GM21786 (cell line): ENCODE data around the gene SLC8A1.

Experiments used
- ATAC-seq: cut with Tn5 transposase; IDR thresholded peaks from one replicate; pipeline ENCODE4 v1.9.1; 2021; ENCODE audit not compliant: unreplicated experiment

Gene SLC8A1

DNA sequence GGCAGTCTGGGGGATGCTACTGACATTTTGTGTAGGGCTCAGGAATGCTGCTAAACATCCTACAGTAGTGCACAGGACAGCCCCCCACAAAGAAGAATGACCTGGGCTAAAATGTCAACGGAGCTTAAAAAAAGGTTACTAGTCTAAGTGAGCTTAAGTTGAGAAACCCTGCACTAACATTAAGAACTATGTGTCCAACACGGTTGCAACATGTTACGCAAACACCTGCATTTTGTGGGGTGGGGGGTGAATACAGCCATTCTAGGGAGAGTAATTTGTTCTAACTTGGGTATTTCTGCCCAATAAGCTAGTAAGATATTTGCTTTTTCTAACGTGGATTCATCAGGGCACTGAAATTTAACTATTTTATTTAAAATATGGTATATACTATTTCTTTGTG, 57.9 kb downstream of the SLC8A1 start:
- ATAC-seq: no peak

DNA sequence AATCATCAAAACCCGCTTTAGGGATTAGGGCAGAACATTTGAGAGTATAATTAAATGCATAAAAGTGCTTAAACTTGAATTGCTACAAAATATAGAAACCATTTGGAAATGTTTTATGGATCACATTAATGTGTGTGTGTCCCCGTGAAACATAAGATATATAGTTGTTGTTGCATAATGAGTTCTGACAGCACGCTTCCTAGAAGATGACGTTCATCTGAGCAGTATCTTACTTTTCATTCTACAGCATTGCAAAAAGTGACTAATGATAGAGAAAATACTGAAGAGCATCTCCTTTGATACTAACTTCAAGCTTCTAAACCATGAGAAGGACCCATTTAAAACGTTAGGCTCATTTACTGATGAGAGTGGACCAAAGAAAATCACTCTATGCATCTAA, 63.7 kb downstream of the SLC8A1 start:
- ATAC-seq: no peak

DNA sequence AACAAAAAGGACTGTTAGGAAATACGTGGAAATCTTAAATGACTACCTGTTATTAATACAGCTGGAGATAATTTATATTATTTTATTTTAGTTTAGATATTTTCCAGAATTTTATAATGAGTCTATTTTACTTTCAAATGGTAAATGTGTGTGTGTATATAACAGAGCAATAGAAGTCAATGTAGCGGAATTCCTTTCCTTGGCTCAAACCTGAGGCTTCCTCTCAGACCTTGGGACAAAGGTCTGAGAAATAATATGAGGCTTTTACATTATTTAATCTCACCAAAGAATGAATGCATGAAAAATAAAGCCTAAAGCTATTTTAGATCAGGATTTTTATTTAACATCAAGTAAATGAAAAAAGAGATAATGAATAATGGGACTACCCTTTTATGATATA, 65.7 kb downstream of the SLC8A1 start:
- no peak for ATAC-seq

- no peak for ATAC-seq
Measured at GRCh38 chr2:40384714-40385113, 67.2 kb downstream of the SLC8A1 start.

DNA sequence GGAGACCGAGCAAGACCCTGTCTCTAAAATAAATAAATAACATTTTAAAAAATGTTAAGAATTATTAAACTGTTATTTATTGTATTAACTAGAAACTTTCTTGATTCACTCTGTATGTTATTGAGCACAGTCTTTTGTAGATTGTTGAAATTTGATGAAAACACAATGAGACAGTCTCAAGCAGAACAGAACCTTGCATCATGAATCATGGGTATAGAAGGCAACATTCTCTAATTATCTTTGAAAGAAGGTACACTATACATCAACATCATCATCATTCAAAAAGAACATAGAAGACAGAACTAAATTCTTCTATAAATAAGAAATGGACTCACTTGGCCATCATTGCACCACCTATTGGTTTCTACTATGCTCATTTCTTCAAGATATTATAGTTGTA, 67.7 kb downstream of the SLC8A1 start:
- ATAC-seq: no peak

DNA sequence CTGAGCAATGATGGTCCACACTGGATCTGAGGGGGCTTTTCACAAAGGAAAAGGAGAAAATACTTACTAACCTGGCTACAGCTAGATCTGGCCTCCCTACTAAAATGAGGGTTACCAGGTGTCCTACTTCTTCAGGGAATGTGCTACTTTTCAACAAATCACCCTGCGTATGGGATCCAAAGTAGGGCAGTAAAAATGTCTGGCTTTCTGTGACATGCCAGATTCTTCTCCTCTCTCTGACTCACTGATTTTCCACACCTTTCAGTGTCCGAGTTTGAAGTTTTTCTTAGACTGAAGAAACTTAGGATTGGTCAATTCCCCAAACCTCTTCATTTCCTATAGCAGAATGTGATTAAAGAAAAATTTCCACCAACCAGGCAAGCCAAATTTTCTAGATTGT, 71.2 kb downstream of the SLC8A1 start:
- no peak for ATAC-seq

GRCh38 chr2:40380041-40380440, 71.8 kb downstream of the SLC8A1 start:
- no peak for ATAC-seq

DNA sequence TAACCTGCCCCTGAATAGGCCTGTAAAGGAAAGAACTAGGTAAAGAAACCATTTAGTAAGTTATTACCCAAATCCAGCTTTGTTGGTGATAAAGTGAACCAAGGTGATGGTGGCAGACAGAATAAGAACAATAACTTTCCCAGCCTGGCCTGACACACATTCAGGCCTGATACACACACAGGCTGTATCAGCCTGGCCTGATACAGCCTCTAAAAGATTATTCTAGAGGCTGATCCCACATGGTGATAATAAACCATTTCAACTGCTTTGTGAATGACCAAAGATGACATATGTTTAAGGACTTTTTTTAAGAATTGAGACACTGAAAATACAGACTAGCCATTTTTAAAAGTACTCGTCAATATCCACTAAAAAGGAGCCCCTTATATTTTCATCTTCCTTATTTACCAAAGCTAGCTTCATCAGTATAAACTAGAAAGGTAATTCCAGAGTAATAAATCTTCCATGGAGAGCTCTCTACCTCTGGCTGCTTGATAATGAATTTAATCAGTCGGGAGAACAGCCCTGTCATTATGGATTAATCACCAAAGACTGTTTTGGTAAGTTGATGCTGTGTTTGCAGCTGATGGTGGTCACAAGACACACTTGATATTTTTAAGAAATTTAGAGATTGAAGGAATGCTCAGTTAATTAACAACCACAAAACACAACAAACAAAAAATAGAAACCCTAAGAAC, 77.2 kb downstream of the SLC8A1 start:
- no peak for ATAC-seq

- ATAC-seq: no peak
Measured at GRCh38 chr2:40373111-40373510, 78.8 kb downstream of the SLC8A1 start.

- ATAC-seq: no peak
Measured at GRCh38 chr2:40372283-40372985, 79.5 kb downstream of the SLC8A1 start.

GRCh38 chr2:40371525-40372282, 80.2 kb downstream of the SLC8A1 start:
- no peak for ATAC-seq

DNA sequence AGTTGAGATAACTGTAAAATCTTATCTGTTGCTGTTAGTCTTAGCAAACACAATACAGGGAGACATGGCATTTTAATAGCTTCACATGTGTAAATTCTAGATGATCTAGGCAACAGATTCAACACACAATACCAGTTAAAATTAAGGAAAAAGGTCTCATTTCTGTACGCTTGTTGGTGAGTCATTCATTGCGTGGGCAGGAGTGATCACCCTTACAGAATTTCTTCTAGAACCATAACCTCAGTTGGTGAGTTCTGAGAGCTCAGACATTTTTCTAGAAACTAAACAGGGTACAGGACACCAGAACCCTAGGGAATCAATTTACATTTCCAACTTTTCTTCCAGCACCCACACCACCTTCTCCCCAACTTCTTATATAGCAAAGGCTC, 81.9 kb downstream of the SLC8A1 start:
- ATAC-seq: no peak

GRCh38 chr2:40369267-40370006, 82.5 kb downstream of the SLC8A1 start:
- ATAC-seq: no peak

- no peak for ATAC-seq
Measured at GRCh38 chr2:40367652-40368051, 84.2 kb downstream of the SLC8A1 start.

DNA sequence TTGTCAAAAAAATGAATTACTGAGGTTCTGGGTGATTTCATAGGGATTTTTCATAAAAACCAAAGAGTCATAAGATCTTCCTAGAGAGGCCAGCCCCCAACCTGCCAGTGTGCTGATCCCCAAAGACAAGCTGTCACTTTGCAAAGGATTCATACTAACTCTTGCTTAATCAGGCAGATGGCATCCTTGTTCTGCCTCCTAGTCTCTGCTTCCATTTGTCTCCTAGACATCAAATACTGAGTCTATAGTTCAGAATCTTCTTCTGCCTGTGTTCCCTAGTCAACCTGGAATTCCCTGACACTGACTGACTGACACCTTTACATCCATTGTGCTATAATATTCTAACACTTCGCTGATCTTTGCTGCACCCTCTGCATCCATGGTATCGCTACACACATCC, 84.9 kb downstream of the SLC8A1 start:
- ATAC-seq: no peak

DNA sequence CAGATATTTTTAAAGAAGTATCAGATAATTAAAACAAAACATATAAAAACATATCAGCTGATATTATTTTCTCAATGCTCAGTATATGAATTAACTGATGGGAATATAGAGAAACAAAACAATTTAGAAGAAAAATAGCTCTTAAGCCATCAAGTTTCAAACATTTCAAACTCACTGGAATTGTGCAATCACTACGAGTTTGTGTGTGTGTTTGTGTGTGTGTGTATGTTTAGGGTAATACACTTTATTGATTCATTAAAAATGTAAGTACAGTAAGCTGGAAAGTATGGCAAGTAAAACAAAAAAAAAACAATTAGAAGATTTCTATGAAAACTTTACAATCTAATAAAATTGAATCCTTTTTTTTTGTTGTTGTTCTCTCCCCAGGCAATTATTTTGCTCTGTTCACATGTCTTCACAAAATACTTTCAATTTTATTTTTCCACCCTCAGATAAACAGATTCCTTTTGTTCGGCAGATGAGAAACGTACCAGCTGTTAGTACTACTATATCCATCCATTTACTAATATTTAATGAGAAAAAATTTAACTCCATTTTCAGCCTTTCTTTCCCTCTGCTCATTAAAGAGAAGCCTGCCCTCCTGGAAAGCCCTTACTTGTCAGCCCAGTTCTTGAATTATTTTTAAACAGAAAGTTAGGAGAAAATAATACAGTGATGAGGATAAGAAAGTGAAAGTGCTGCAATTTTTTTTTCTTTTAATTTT, 87.6 kb downstream of the SLC8A1 start:
- no peak for ATAC-seq

DNA sequence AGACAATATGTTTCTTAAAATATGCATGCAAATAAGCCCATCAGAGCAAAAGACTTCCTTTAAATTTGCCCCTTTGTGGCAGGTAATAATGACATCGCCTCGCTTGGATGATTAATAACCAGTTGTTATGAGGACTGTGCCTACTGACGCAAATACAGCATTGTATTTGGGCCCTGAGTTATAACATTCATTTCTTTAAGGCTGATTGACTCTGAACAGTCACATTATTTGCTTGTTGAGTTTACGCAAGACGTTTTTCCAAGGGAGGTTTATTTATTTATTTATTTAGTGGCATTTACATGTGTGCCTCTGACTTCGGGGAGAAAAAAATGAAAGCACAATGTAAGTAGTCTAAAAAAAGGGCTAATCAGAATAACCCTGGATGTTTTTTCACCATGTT, 88.3 kb downstream of the SLC8A1 start:
- no peak for ATAC-seq

GRCh38 chr2:40363231-40363630, 88.7 kb downstream of the SLC8A1 start:
- no peak for ATAC-seq

GRCh38 chr2:40361478-40361877, 90.4 kb downstream of the SLC8A1 start:
- ATAC-seq: no peak

DNA sequence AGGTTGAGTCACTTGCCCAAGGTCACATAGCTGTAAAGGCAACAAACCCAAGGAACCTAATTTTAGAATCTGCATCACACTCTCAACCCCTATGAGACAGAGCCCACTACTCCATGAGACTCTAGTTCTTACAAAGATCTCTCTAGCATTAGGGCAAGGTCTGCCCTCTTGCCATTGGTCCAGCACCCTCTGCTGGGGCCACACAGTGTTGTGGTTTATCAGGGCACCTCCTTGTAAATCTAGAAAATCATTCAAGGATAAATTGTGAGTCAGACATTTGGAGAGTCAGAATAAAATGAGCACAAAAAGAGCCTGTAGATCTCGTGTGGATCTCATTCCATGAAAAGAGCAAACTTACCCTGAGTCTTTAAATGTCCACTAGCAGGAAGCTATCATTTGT, 91.2 kb downstream of the SLC8A1 start:
- ATAC-seq: no peak

GRCh38 chr2:40359811-40360210, 92.1 kb downstream of the SLC8A1 start:
- ATAC-seq: no peak
